Measurements from ENCODE around the gene TAF1B.

TAF1B gene

GRCh38 chr2:9945596-9945995 is 102.3 kb downstream of the TAF1B start:
- TF ChIP-seq CTCF (IDR thresholded peaks at IDR 0.05) = no peak

GRCh38 chr2:9946076-9946475 is 102.8 kb downstream of the TAF1B start:
- TF ChIP-seq CTCF (IDR thresholded peaks at IDR 0.05) = no peak

- no peak for TF ChIP-seq CTCF (IDR thresholded peaks at IDR 0.05)
Observed at GRCh38 chr2:9946818-9947217, 103.5 kb downstream of the TAF1B start.

- no peak for TF ChIP-seq CTCF (IDR thresholded peaks at IDR 0.05)
Observed at GRCh38 chr2:9948721-9949120, 105.4 kb downstream of the TAF1B start.

GRCh38 chr2:9949239-9949991 is 106.1 kb downstream of the TAF1B start:
- TF ChIP-seq CTCF (IDR thresholded peaks at IDR 0.05) = no peak

- TF ChIP-seq CTCF (IDR thresholded peaks at IDR 0.05) = no peak
Observed at GRCh38 chr2:9949992-9950520, 106.8 kb downstream of the TAF1B start.

- peak; percentile 26; the same call in 1 of the 2 replicates for TF ChIP-seq CTCF (IDR thresholded peaks at IDR 0.05)
Observed at GRCh38 chr2:9950521-9951271, 107.4 kb downstream of the TAF1B start.
